ENCODE data around the gene PODN.

- TF ChIP-seq CTCF (IDR thresholded peaks at IDR 0.05) (no peak), EP300 (IDR thresholded peaks at IDR 0.05) (no peak)
These were observed 6.5 kb downstream of the PODN start for GRCh38 chr1:53068314-53069099.

Measured in stomach (tissue), 4 donors.